GM21423 (cell line): ENCODE results near the gene ADGRB2.
"Not testable (repeated sequence)": the region's sequence is repeated elsewhere in the genome, so short reads cannot be mapped to it uniquely, and the experiment has no call there.

Experiments
- ATAC-seq: cut with Tn5 transposase; IDR thresholded peaks from one replicate; pipeline ENCODE4 v1.9.1; 2021; ENCODE audit warnings: mild to moderate bottlenecking, moderate library complexity; ENCODE audit not compliant: unreplicated experiment

ADGRB2 gene

GRCh38 chr1:31730336-31731048 lies 33.6 kb downstream of the ADGRB2 start:
- ATAC-seq: no peak

GRCh38 chr1:31727849-31728248 lies 36.3 kb downstream of the ADGRB2 start:
- ATAC-seq: no peak

- ATAC-seq: no peak
Observed at GRCh38 chr1:31727195-31727594, 36.9 kb downstream of the ADGRB2 start.

DNA sequence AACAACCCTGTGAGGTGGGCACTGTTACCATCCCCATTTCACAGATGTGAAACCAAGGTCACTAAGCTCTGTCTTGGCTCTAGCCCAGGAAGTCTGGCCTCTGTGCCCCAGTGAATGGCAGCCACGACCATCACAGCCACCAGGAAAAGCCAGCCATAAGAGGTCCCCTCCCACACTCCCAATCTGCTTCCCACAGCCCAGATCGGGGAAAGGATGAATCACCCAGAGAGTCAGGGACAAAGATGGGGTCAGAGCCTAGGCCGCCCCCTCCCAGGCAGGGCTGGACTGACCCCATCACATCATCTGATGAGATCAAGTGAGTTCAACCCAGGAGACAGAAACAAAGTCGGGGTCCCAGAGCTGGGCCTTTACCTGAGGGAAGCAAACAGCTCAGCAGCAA lies 37.4 kb downstream of the ADGRB2 start:
- ATAC-seq: no peak

GRCh38 chr1:31725777-31726535 lies 38.2 kb downstream of the ADGRB2 start:
- ATAC-seq: no peak

DNA sequence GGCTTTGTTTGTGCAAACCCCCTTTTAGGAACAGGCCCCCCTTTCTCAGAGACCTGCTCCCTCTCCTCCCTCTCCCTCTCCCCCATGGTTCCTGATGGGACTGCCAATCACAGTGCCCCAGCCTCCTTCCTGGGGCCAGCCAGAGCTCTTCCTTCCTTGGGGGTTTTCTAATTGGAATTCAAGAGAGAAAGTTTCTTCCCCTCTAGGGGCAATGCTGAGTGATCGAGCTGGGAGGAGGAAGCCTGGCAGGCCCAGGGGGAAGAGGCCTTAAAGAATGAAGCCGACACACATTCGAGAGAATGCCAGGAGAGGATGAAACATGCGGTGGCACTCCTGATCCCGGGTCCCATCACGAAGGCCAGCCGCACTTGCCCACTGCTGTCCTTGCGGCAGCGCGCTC lies 39.0 kb downstream of the ADGRB2 start:
- no peak for ATAC-seq

DNA sequence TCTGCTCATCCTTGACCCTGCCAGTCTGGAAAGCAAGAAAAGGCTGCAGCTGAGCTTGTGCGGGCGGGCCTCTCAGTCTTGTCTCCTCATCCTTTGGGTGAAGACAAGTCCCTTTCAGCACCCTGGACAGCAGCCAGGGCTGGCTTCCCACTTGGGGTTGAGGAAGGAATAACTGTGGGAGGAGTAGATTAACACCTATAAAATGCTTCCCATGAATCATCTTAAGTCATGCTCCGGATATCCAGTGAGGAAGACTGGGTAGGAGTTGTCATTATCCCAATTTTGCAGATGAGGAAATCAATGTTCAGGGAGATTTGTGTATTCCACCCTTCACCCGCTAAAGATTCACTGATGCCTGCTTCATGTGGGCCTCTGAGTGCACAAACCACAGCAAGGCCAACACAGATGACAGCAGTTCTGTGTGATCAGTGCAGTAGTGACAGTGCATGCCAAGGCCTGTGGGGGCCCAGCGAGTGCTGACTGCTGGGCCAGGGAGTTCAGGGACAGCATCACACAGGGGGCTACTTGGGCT lies 40.2 kb downstream of the ADGRB2 start:
- no peak for ATAC-seq

- ATAC-seq: no peak
Observed at GRCh38 chr1:31718327-31718897, 45.7 kb downstream of the ADGRB2 start.

DNA sequence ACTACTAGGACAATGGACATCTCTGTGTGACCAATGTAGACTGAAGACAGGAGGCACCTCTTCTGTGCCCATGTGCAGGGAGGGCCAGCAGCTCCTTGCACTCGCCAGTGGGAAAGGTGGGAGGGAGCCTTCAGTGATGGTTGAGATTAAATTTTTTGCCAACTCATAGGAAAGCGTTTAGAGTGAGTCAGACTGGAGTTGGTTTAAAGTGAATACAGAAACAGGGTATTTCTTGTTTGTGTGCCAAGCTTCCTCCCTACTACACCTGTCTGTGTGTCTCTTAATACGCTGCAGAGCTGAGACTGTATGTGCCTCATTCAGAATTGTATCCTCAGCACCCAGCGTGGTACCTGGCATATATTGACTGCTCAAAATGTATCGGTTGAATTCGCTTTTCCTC lies 46.8 kb downstream of the ADGRB2 start:
- no peak for ATAC-seq

- ATAC-seq: no peak
Observed at GRCh38 chr1:31715873-31716220, 48.3 kb downstream of the ADGRB2 start.

DNA sequence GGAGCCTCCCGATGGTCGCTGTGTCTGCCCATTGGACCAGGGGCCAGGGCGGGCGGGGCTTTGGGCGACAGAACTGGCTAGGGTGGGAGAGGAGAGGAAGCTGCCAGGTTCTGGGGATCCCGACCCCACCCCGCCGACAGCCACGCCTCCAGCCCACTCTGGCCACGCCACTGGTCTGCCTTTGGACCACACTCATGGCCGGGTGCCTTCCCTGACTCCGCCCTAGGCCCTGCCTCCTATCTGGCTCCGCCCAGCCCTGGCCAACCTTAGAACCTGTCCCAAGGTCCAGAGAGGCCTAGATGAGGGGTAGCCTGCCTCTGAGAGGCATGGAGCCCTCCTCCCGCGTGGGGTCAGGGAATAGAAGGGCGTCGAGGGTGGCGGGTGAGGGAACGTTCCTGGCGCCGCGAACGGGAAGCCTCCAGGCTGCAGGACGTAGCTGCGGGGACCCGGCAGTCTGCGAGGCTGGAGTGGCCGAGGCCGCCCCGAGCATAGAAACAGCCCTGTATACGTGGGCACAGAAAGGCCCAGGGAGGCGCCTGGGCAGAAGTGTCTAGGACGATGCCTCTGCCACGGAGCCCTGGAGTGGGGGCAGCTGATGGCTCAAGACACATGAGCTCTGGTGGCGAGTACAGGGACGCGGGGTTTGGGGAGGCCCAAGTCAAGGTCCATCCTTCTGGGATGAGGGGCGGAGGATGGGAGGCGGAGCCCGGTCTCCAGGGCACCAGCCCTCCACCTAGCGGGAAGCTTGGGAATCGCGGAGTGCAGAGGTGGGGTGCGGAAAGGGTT lies 48.9 kb downstream of the ADGRB2 start:
- no peak for ATAC-seq

GRCh38 chr1:31714442-31715086 lies 49.6 kb downstream of the ADGRB2 start:
- no peak for ATAC-seq

GRCh38 chr1:31712630-31713029 lies 51.5 kb downstream of the ADGRB2 start:
- no peak for ATAC-seq

DNA sequence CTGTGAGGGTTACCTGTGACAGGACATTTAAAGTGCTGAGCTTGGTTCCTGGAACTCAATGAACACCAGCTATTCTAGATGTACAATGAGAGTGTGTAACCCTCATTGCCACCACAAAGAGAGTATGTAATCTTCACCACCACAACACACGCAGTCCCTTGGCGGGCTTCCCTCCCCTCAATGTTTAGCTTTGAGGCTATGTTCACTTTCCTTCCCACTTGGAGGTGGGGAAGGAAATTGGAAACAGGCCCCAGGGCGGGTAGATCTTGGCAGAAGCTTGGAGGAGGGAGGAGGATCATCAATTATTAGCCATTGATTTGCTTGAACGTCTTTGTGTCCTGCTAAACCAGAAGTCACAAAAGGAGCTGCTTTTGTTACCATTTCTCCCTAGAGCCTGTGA lies 52.1 kb downstream of the ADGRB2 start:
- ATAC-seq: no peak

DNA sequence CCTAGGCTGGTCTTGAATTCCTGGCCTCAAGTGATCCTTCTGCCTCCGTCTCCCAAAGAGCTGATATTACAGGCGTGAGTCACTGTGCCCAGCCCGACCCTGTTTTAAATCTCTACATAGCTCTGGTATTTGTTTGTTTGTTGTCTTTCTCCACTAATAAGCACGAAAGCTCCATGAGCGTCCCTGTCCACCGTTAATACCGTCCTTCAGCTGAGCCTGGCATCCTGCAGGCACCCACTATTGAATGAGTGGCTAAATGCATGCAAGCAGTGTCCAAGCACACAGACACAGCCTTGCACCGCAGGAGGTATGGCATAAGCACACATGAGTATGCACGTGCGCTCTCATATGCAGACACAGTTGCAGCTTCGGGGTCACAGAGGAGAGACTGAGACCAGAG lies 55.8 kb downstream of the ADGRB2 start:
- ATAC-seq: no peak

- ATAC-seq: no peak
Observed at GRCh38 chr1:31707711-31708110, 56.4 kb downstream of the ADGRB2 start.

GRCh38 chr1:31707059-31707600 lies 57.0 kb downstream of the ADGRB2 start:
- not testable (repeated sequence) for ATAC-seq

DNA sequence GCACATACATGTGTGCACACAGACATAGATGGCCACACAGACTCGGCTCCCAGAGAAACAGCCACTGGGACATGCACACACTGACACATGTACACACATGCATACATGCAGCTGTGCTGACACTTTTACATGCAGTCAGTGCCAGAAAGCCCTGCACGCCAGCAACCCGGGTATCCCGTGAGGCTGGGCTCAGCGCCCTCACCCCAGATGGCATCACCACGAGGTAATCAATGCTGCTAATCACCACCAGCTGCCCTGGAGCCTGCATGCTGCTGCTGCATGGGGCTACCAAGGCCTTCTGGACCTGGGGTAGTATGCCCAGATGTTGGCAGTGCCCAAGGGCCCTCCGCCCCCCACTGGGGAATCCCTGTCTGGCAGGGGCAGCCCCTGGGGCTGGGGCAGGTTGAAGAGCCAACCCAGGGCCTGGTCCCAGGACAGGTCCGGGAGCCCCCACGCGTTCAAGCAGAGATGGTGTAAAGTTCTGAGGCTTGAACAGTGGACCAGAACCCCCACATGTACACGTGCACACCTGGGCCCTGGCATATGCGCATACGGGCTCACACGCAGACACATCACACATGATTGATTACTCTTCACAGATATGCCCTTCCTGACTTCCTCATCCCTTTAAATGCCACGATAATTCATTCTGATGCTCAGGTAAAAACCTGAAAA lies 57.6 kb downstream of the ADGRB2 start:
- ATAC-seq: no peak

DNA sequence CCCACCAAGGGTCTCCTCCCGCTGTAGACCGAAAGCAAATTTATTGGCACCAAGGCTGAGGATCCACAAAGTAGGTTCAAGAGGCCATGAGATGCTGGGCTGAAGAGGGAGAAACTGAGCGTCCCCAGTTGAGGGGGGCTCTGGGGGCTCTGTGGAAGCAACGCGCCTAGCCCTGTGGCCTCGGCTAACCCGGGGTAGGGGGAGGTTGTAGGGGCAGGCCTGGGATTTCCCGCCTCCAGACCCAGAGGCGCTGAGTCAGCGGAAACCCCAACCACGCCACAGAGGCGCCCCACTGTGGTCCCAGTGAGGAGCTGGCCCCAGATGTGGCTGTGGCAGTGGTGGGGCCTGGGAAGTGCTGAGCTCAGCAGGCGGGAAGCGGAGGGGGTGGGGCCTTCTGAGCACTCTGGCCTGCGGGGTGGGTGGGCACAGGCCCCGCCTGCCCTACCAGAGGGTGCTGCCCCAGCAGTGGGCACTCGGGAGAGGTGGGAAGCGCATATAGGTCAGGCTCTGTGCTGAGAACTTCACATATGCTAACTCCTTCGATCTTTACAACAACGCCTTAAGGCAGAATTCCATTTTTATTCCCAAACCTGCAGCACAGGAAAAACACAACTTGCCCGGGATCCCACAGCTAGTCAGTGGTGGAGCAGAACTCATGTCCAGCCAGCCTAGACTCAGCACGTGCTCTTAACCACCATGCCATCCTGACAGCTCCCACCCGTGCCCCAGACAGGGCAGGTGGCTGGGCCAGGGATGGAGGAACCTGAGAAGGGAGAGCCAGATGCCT lies 58.9 kb downstream of the ADGRB2 start:
- no peak for ATAC-seq
